Vagina (tissue), 2 donors: ENCODE measurements around the gene NEAT1.

Experiments
- POLR2AphosphoS5 ChIP-seq, 2 donors: sonication (generic); formaldehyde crosslinking; IDR thresholded peaks; one replicate each; pipeline ENCODE4 v1.9.0; 2017; ENCODE audit warnings: antibody characterized with exemption in 2 of 2, mild to moderate bottlenecking in 2 of 2, low read depth in 1 of 2; ENCODE audit not compliant: insufficient read depth in 1 of 2
- TF ChIP-seq, protein P1 (sequence below), 3 experiments: fragments of 450-650 bp in 2 of 3; fragments of 200-600 bp in 1 of 3; sonication (generic) in 1 of 3; IDR thresholded peaks; one replicate each; pipeline ENCODE4 v1.5.1; 2017 to 2019; ENCODE audit warnings: antibody characterized with exemption in 3 of 3, mild to moderate bottlenecking in 2 of 3, moderate library complexity in 2 of 3

DNA sequence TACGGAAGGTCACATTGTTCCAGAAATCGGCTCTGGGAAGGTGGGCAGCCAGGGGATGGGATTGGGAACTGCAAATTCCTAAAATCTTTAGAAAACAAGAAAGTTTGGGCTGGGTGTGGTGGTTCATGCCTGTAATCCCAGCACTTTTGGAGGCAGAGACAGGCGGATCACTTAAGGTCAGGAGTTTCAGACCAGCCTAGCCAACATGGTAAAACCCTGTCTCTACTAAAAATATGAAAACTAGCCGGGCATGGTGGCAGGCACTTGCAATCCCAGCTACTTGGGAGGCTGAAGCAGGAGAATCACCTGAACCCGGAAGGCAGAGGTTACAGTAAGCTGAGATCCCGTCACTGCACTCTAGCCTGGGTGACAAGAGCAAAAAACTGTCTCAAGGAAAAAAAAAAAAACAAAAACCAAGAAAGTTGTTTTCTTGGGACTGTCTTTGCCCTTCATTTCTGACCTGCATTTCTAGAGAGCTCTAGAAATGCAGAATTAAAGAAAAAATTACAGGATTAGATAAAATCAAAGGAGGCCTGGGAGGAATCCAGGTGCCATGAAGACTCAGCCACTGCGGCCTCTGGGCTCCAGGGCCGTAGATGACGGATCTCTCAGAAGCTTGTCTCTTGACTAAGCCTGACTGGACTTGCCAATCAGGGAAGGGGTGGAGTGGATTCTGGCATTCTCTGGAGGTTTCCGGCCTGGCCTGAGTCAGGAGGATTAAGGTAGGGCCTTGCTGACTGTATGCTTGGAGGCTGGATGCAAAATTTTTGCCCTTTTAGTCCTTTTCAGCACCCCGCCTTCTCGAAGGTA, 71.0 kb downstream of the NEAT1 start:
- TF ChIP-seq POLR2AphosphoS5 (IDR thresholded peaks at IDR 0.05; ENCODE audit: insufficient read depth in 1 of 2, low read depth in 1 of 2) = peak; percentile 13 to 88
- TF ChIP-seq, protein P1, sequence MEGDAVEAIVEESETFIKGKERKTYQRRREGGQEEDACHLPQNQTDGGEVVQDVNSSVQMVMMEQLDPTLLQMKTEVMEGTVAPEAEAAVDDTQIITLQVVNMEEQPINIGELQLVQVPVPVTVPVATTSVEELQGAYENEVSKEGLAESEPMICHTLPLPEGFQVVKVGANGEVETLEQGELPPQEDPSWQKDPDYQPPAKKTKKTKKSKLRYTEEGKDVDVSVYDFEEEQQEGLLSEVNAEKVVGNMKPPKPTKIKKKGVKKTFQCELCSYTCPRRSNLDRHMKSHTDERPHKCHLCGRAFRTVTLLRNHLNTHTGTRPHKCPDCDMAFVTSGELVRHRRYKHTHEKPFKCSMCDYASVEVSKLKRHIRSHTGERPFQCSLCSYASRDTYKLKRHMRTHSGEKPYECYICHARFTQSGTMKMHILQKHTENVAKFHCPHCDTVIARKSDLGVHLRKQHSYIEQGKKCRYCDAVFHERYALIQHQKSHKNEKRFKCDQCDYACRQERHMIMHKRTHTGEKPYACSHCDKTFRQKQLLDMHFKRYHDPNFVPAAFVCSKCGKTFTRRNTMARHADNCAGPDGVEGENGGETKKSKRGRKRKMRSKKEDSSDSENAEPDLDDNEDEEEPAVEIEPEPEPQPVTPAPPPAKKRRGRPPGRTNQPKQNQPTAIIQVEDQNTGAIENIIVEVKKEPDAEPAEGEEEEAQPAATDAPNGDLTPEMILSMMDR (IDR thresholded peaks at IDR 0.05) = no peak
